Measurements from ENCODE around the gene CFAP65. TPM values are rescaled to one million over a fixed set of nuclear protein-coding genes. Genes with fewer than 3 reads are reported as not detected.
A peak's percentile ranks its signal among the peaks of the same experiment; 100 is the strongest.

CFAP65 gene, protein sequence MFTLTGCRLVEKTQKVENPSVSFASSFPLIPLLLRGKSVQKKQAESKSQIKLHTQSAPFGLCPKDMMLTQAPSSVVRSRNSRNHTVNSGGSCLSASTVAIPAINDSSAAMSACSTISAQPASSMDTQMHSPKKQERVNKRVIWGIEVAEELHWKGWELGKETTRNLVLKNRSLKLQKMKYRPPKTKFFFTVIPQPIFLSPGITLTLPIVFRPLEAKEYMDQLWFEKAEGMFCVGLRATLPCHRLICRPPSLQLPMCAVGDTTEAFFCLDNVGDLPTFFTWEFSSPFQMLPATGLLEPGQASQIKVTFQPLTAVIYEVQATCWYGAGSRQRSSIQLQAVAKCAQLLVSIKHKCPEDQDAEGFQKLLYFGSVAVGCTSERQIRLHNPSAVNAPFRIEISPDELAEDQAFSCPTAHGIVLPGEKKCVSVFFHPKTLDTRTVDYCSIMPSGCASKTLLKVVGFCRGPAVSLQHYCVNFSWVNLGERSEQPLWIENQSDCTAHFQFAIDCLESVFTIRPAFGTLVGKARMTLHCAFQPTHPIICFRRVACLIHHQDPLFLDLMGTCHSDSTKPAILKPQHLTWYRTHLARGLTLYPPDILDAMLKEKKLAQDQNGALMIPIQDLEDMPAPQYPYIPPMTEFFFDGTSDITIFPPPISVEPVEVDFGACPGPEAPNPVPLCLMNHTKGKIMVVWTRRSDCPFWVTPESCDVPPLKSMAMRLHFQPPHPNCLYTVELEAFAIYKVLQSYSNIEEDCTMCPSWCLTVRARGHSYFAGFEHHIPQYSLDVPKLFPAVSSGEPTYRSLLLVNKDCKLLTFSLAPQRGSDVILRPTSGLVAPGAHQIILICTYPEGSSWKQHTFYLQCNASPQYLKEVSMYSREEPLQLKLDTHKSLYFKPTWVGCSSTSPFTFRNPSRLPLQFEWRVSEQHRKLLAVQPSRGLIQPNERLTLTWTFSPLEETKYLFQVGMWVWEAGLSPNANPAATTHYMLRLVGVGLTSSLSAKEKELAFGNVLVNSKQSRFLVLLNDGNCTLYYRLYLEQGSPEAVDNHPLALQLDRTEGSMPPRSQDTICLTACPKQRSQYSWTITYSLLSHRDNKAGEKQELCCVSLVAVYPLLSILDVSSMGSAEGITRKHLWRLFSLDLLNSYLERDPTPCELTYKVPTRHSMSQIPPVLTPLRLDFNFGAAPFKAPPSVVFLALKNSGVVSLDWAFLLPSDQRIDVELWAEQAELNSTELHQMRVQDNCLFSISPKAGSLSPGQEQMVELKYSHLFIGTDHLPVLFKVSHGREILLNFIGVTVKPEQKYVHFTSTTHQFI (N-terminal part only)
- total RNA-seq, result under 1 TPM in 1 of 5 donors, not detected in 4; 0.16 TPM
- not detected for total RNA-seq (2013)
- 0 to 0.31 (median 0) reads per million in 29 experiments for total RNA-seq

DNA sequence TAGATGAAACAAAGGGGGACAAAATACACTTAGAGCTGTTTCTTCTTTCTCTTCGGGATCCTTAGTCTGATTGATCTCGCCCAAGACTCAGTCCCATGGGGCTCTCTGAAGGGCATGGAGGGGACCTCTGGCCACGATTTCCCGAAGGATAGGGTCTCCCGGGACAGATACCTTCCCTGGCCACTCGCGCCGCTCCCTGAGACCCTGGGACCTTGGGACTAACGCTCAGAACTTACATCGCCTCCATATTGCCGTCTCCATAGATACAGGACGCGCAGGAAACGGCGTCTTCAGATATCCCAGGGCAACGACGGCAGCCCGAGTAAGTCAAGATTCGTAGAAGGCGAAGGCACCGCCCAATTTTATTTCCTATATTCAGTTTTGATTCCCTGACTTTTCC, at the start of gene CFAP65:
CFAP65 (minus strand) TSS at position 265 of the 400 bp plus-strand sequence. CDS start 2,468 bp downstream, outside the sequence.
- Mint-ChIP-seq H3K4me3 (peak within 1 kb of the TSS; percentile 48 to 59 (median 50)), H3K4me1 (peaks cover 10 to 16% (median 12%) of the 10 kb centered on the region in 3 donors), H3K9me3 (no peaks in the 10 kb centered on the region), H3K27ac (no peak within 1 kb of the TSS), H3K27me3 (peaks cover 48 to 76% of the 10 kb centered on the region in 2 donors), H3K36me3 (no peaks in the 10 kb centered on the region)
- DNase-seq (peak in 7 of 35 experiments; percentile 23 to 43 (median 33)), ATAC-seq (replicated peaks in 1 of 4) (peak; percentile 45 to 73 (median 56))
- WGBS (ENCODE audit: insufficient coverage), result 5% methylated on average over 21 of the region's 21 CpGs
- POLR2A ChIA-PET, result interaction anchor here in 1 of 2 donors (0.6 kb wide), 1 partner anchor 458 kb away, joined by 4 read pairs; no protein-coding TSS in a partner anchor
- no peaks in the 10 kb centered on the region for H3K9me3 ChIP-seq
- H3K4me3 ChIP-seq (ENCODE audit: control insufficient read depth in 1 of 2, extremely low read depth in 1 of 2, low read length in 1 of 2), result peak within 1 kb of the TSS in 1 of 2 donors; percentile 56
- CTCF ChIA-PET, result interaction anchor here (1.0 to 1.3 kb wide), 3 partner anchors 11 to 13 kb away, joined by 3 to 5 read pairs (median 3); no protein-coding TSS in a partner anchor
- peaks cover 2 to 59% of the 10 kb centered on the region in 2 experiments for H3K27me3 ChIP-seq (replicated peaks in 1 of 2; ENCODE audit: control insufficient read depth in 2 of 2, extremely low read depth in 1 of 2, insufficient read depth in 2 of 2, low read length in 1 of 2)
- H3K4me1 ChIP-seq (ENCODE audit: control insufficient read depth in 1 of 2, extremely low read depth in 1 of 2, insufficient read depth in 2 of 2, low read length in 2 of 2), result peaks cover 0 to 4% of the 10 kb centered on the region in 2 experiments
- H3K36me3 ChIP-seq (ENCODE audit: control insufficient read depth in 2 of 2, extremely low read depth in 1 of 2, insufficient read depth in 1 of 2, low read length in 1 of 2), result no peaks in the 10 kb centered on the region
- no peak within 1 kb of the TSS for H3K27ac ChIP-seq (ENCODE audit: low read length)

DNA sequence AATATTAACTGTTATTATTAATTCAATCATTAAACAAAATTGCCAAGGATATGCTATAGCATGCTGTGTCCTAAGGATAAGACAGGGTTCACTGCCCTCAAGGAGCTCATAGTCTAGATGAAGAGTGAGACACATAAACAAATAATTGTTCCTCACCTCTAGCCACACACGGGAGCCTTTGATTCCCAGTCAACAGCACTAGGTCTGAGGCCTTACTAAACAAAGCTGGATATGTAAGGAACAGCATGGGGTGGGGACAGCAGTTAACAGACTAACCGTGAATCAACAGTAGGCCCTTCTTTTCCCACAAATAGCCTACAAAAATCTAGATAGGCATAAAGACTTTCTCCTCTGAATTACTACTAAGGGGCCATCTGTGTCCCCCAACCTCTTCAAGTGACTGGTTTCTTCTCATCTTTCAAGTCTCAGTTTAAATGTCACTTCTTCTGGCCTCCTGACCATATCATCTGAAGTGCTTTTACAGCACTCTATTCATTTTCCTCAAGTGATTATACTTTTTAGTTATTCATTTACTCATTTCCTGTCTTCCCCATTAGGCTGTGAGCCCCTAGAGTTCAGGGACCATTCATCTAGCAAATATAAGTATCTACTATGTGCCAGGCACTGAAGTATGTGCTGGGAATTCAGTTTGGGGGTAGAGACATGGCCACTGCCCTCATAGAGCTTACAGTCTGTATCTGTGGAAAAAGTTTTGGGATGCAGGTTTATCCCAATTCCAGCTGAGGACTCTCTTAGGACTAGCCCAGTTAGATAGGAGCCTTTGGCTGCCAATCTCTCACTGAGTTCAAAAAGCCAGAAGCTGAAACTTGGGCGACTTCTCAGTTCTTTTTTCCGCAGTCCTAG, 49.4 kb upstream of the CFAP65 start:
- no peaks in the 10 kb centered on the region for H3K9me3 Mint-ChIP-seq

DNA sequence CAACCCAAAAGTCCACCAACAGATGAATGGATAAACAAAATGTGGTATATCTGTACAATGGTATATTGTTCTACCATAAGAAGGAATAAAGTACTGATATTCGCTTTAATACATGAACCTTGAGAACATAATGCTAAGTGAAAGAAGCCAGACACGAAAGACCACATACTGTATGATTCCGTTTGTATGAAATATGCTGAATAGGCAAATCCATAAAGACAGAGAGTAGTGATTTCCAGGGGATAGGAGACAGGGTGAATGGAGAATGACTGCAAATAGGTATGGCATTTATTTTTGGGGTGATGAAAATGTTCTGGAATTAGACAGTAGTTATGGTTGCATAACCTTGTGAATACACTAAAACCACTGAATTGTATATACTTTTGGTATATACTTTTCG, 48.0 kb upstream of the CFAP65 start:
- 93% methylated on average over 3 of the region's 4 CpGs for WGBS (ENCODE audit: insufficient coverage)
- ATAC-seq (replicated peaks in 1 of 4) (no peak), DNase-seq (no peak)
- Mint-ChIP-seq H3K9me3 (no peaks in the 10 kb centered on the region), H3K4me1 (peaks cover 12 to 30% (median 17%) of the 10 kb centered on the region in 3 donors), H3K36me3 (peaks cover 54% of the 10 kb centered on the region), H3K27ac (no peak overlapping the region), H3K4me3 (no peak overlapping the region), H3K27me3 (no peaks in the 10 kb centered on the region)
- Histone ChIP-seq H3K36me3 (ENCODE audit: control insufficient read depth in 2 of 2, extremely low read depth in 1 of 2, insufficient read depth in 1 of 2, low read length in 1 of 2) (peaks cover 0 to 8% of the 10 kb centered on the region in 2 donors), H3K4me1 (ENCODE audit: control insufficient read depth in 1 of 2, extremely low read depth in 1 of 2, insufficient read depth in 2 of 2, low read length in 2 of 2) (peaks cover 0 to 2% of the 10 kb centered on the region in 2 experiments), H3K4me3 (ENCODE audit: control insufficient read depth in 1 of 2, extremely low read depth in 1 of 2, low read length in 1 of 2) (no peak overlapping the region), H3K9me3 (no peaks in the 10 kb centered on the region), H3K27ac (ENCODE audit: low read length) (no peak overlapping the region), H3K27me3 (replicated peaks in 1 of 2; ENCODE audit: control insufficient read depth in 2 of 2, extremely low read depth in 1 of 2, insufficient read depth in 2 of 2, low read length in 1 of 2) (no peaks in the 10 kb centered on the region)
- CTCF ChIA-PET, result no interaction called here
- POLR2A ChIA-PET, result no interaction called here

More for the DNA sequence above, 49.4 kb upstream of the CFAP65 start:
- ChIA-PET POLR2A (no interaction called here), CTCF (interaction anchor here in 1 of 2 donors (0.6 kb wide), 1 partner anchor 11 kb away, joined by 3 read pairs; no protein-coding TSS in a partner anchor)
- H3K27ac Mint-ChIP-seq, result no peak overlapping the region
- H3K4me3 Mint-ChIP-seq, result no peak overlapping the region
- peaks cover 8 to 18% (median 9%) of the 10 kb centered on the region in 3 donors for H3K4me1 Mint-ChIP-seq
- Histone ChIP-seq H3K36me3 (ENCODE audit: control insufficient read depth in 2 of 2, extremely low read depth in 1 of 2, insufficient read depth in 1 of 2, low read length in 1 of 2) (peaks cover 0 to 13% of the 10 kb centered on the region in 2 donors), H3K4me3 (ENCODE audit: control insufficient read depth in 1 of 2, extremely low read depth in 1 of 2, low read length in 1 of 2) (no peak overlapping the region), H3K4me1 (ENCODE audit: control insufficient read depth in 1 of 2, extremely low read depth in 1 of 2, insufficient read depth in 2 of 2, low read length in 2 of 2) (peaks cover 0 to 2% of the 10 kb centered on the region in 2 experiments), H3K9me3 (no peaks in the 10 kb centered on the region), H3K27ac (ENCODE audit: low read length) (no peak overlapping the region), H3K27me3 (replicated peaks in 1 of 2; ENCODE audit: control insufficient read depth in 2 of 2, extremely low read depth in 1 of 2, insufficient read depth in 2 of 2, low read length in 1 of 2) (no peaks in the 10 kb centered on the region)
- ATAC-seq (replicated peaks in 1 of 4), result no peak
- no peaks in the 10 kb centered on the region for H3K27me3 Mint-ChIP-seq
- WGBS (ENCODE audit: insufficient coverage), result 90% methylated on average over 2 of the region's 4 CpGs
- peaks cover 56% of the 10 kb centered on the region for H3K36me3 Mint-ChIP-seq
- DNase-seq, result no peak

DNA sequence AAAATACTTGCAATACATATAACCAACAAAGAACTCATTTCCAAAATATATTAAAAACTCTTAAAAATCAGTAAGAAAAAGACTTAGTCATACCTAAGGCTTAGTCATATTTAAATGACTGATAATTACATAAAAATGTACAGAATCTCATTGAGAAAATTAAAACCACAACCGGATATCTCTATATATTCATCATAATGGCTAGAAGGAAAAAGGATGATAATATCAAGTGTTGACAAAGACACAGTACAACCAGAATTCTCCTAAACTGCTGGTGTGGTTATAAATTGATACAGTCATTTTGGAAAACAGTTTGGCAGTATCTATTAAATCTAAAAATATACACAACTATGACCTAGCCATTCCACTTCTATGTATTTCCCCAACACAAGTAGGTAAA, 46.5 kb upstream of the CFAP65 start:
- H3K27me3 ChIP-seq (replicated peaks in 1 of 2; ENCODE audit: control insufficient read depth in 2 of 2, extremely low read depth in 1 of 2, insufficient read depth in 2 of 2, low read length in 1 of 2), result no peaks in the 10 kb centered on the region
- no peak overlapping the region for H3K4me3 ChIP-seq (ENCODE audit: control insufficient read depth in 1 of 2, extremely low read depth in 1 of 2, low read length in 1 of 2)
- ChIA-PET CTCF (no interaction called here), POLR2A (interaction anchor here in 1 of 2 donors (0.6 kb wide), 1 partner anchor 245 kb away, joined by 4 read pairs; no protein-coding TSS in a partner anchor)
- H3K9me3 ChIP-seq, result no peaks in the 10 kb centered on the region
- no peak for DNase-seq
- H3K27ac ChIP-seq (ENCODE audit: low read length), result no peak overlapping the region
- Mint-ChIP-seq H3K9me3 (no peaks in the 10 kb centered on the region), H3K27ac (no peak overlapping the region), H3K4me3 (no peak overlapping the region), H3K4me1 (peaks cover 12 to 30% (median 17%) of the 10 kb centered on the region in 3 donors), H3K27me3 (no peaks in the 10 kb centered on the region), H3K36me3 (peaks cover 43% of the 10 kb centered on the region)
- H3K36me3 ChIP-seq (ENCODE audit: control insufficient read depth in 2 of 2, extremely low read depth in 1 of 2, insufficient read depth in 1 of 2, low read length in 1 of 2), result no peaks in the 10 kb centered on the region
- no peak for ATAC-seq (replicated peaks in 1 of 4)
- WGBS (ENCODE audit: insufficient coverage), result no CpG with 5 or more reads among the region's 1 CpG
- peaks cover 0 to 2% of the 10 kb centered on the region in 2 experiments for H3K4me1 ChIP-seq (ENCODE audit: control insufficient read depth in 1 of 2, extremely low read depth in 1 of 2, insufficient read depth in 2 of 2, low read length in 2 of 2)

DNA sequence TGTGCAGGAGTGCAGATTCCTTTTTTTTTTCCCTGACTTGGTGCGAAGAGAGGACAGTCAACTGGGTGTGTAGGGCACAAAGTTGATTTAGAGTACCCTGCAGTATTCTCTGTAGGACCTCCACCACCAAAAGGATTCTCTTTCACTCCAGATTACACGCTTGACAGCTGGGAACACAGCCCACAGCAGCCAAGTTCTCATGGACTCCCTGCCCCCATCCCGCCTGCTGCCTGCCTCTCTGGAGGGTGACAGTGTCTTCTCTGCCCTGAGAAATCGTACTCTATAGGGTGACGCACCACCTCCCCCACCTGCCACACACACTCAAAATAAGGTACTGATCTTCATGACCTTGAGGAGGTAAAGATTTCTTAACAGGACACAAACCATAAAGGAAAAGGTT, 46.0 kb upstream of the CFAP65 start:
- no peaks in the 10 kb centered on the region for H3K36me3 ChIP-seq (ENCODE audit: control insufficient read depth in 2 of 2, extremely low read depth in 1 of 2, insufficient read depth in 1 of 2, low read length in 1 of 2)
- Mint-ChIP-seq H3K27ac (no peak overlapping the region), H3K9me3 (no peaks in the 10 kb centered on the region), H3K27me3 (no peaks in the 10 kb centered on the region), H3K4me3 (no peak overlapping the region), H3K4me1 (peaks cover 12 to 30% (median 17%) of the 10 kb centered on the region in 3 donors), H3K36me3 (peaks cover 39% of the 10 kb centered on the region)
- no peak overlapping the region for H3K4me3 ChIP-seq (ENCODE audit: control insufficient read depth in 1 of 2, extremely low read depth in 1 of 2, low read length in 1 of 2)
- ChIA-PET POLR2A (no interaction called here), CTCF (interaction anchor here in 1 of 2 donors (0.6 kb wide), 2 partner anchors 31 to 203 kb away, joined by 3 read pairs; no protein-coding TSS in a partner anchor)
- H3K9me3 ChIP-seq, result no peaks in the 10 kb centered on the region
- ATAC-seq (replicated peaks in 1 of 4), result no peak
- H3K4me1 ChIP-seq (ENCODE audit: control insufficient read depth in 1 of 2, extremely low read depth in 1 of 2, insufficient read depth in 2 of 2, low read length in 2 of 2), result peaks cover 0 to 2% of the 10 kb centered on the region in 2 experiments
- H3K27ac ChIP-seq (ENCODE audit: low read length), result no peak overlapping the region
- 100% methylated on average over 1 of the region's 5 CpGs for WGBS (ENCODE audit: insufficient coverage)
- no peaks in the 10 kb centered on the region for H3K27me3 ChIP-seq (replicated peaks in 1 of 2; ENCODE audit: control insufficient read depth in 2 of 2, extremely low read depth in 1 of 2, insufficient read depth in 2 of 2, low read length in 1 of 2)
- no peak for DNase-seq
